Sciatic nerve (tissue), 2 donors: ENCODE results near the gene NISCH. TPM values are rescaled to one million over a fixed set of nuclear protein-coding genes. Genes with fewer than 3 reads are reported as not detected.
"Not testable (repeated sequence)": the region's sequence is repeated elsewhere in the genome, so short reads cannot be mapped to it uniquely, and the experiment has no call there.

ENCODE experiments used
- ATAC-seq: fragments of 200-7000 bp; cut with Tn5 transposase; one replicate; pipeline ENCODE4 v1.9.1; 2020; ENCODE audit warnings: mild to moderate bottlenecking, moderate library complexity
- DNase-seq: peaks from one replicate; pipeline ENCODE4 v3.0.0-alpha.2; 2020; ENCODE audit warnings: low spot score
- intact Hi-C: fragments of 100-400 bp; cut with DNase I; formaldehyde crosslinking; loops from one replicate; pipeline ENCODE4 v1.14.2; 2022
- total RNA-seq: library from RNA; stranded (reverse); fragmentation: NEBNext Ultra II Directional; extraction: Animal tissue kit (Norgen Biotek cat#: 25700); gene quantifications from one replicate; pipeline ENCODE4 v1.2.1, GENCODE V29; 2021
- donor health status: DM: no; HTN: no; CAD: no.
- donor health status: DM: no; HTN: no; CAD: no.

NISCH gene
- total RNA-seq, 1 donor from 2014 or later = 163 TPM

DNA sequence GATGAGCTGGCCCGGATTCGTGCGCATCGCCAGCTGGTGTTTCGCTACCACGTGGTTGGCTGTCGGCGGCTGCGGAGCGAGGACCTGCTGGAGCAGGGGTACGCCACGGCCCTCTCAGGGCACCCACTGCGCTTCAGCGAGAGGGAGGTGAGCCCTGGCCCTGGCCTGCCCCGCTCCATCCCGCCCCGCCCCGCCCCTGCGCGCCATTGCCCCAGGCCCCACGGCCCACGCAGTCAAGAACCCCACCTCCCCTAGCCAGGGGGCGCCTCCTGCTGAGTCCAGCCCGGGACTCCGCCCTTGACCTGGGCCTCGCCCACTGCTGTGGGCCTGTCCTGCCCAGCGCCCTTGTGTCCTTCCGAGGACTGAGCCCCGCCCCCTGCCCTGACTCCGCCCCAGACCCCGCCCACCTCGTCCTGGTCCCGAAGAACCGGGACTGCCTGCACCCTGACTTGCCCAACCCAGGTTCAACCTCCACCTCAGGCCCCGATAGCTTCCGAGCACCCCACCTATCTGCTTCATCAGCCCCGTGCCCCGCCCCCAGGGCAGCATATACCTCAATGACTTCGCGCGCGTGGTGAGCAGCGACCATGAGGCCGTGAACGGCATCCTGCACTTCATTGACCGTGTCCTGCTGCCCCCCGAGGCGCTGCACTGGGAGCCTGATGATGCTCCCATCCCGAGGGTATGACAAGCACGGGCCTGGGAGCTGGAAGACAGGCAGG is 63.5 kb downstream of the NISCH start:
- ATAC-seq (peak; percentile 63), DNase-seq (peak; percentile 82)
- intact Hi-C loops = no loop called here

- no peak for DNase-seq
- no peak for ATAC-seq
- intact Hi-C loops = no loop called here
Observed at GRCh38 chr3:52519445-52520140, 64.2 kb downstream of the NISCH start.

- ATAC-seq = no peak
- intact Hi-C loops = no loop called here
- DNase-seq = no peak
Observed at GRCh38 chr3:52520141-52520667, 64.8 kb downstream of the NISCH start.

- intact Hi-C loops = no loop called here
- DNase-seq (no peak), ATAC-seq (no peak)
Observed at GRCh38 chr3:52520716-52521487, 65.5 kb downstream of the NISCH start.

DNA sequence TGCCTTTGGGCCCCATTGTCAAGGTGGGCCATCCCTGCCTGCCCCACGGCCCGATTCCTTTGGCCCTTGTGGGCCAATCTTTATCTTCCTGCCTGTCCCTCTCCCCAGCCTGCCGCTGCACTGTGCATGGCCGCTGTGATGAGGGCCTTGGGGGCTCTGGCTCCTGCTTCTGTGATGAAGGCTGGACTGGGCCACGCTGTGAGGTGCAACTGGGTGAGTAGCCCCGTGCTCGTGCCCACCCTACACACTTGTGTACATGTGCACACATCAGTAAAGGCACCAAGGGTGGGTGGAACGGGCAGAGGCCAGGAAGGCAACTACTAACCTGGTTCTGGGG is 66.1 kb downstream of the NISCH start:
- DNase-seq (no peak), ATAC-seq (no peak)
- intact Hi-C loops = no loop called here

DNA sequence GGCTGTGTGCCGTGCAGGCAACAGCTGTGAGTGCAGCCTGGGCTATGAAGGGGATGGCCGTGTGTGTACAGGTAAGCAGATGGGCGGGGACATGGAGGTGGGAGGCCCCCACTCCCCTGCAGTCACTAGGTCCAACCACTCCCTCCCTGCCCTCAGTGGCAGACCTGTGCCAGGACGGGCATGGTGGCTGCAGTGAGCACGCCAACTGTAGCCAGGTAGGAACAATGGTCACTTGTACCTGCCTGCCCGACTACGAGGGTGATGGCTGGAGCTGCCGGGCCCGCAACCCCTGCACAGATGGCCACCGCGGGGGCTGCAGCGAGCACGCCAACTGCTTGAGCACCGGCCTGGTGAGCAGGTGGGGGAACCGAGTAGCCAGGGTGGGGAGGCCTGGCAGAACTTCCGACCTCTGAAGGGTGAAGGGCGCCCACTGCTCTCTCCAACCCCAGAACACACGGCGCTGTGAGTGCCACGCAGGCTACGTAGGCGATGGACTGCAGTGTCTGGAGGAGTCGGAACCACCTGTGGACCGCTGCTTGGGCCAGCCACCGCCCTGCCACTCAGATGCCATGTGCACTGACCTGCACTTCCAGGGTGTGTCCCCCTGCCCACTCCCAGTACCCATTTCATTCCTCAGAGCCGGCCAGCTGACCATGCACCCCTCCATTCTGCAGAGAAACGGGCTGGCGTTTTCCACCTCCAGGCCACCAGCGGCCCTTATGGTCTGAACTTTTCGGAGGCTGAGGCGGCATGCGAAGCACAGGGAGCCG is 66.7 kb downstream of the NISCH start:
- intact Hi-C loops = no loop called here

DNA sequence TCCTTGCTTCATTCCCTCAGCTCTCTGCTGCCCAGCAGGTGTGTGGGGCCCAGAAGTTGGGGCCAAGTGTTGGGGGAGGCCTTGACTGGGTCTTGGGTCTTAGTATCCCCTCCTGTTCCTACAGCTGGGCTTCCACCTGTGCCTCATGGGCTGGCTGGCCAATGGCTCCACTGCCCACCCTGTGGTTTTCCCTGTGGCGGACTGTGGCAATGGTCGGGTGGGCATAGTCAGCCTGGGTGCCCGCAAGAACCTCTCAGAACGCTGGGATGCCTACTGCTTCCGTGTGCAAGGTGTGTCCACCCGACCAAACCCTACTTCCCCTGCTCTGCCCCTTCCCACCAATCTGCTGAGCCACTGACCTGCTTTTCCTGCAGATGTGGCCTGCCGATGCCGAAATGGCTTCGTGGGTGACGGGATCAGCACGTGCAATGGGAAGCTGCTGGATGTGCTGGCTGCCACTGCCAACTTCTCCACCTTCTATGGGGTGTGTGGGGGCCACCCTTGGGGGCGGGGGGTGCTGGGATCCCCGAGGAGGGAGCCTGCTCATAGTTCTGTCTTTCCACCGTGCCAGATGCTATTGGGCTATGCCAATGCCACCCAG is 67.3 kb downstream of the NISCH start:
- ATAC-seq (no peak), DNase-seq (no peak)
- intact Hi-C loops = no loop called here

More for the DNA sequence above, 66.7 kb downstream of the NISCH start:
- DNase-seq = no peak
- ATAC-seq = no peak

GRCh38 chr3:52523386-52524257 is 68.2 kb downstream of the NISCH start:
- intact Hi-C loops = no loop called here
- ATAC-seq = no peak
- peak; percentile 56 for DNase-seq

- intact Hi-C loops = no loop called here
- DNase-seq (peak; percentile 52), ATAC-seq (no peak)
Observed at GRCh38 chr3:52524258-52524751, 68.9 kb downstream of the NISCH start.

DNA sequence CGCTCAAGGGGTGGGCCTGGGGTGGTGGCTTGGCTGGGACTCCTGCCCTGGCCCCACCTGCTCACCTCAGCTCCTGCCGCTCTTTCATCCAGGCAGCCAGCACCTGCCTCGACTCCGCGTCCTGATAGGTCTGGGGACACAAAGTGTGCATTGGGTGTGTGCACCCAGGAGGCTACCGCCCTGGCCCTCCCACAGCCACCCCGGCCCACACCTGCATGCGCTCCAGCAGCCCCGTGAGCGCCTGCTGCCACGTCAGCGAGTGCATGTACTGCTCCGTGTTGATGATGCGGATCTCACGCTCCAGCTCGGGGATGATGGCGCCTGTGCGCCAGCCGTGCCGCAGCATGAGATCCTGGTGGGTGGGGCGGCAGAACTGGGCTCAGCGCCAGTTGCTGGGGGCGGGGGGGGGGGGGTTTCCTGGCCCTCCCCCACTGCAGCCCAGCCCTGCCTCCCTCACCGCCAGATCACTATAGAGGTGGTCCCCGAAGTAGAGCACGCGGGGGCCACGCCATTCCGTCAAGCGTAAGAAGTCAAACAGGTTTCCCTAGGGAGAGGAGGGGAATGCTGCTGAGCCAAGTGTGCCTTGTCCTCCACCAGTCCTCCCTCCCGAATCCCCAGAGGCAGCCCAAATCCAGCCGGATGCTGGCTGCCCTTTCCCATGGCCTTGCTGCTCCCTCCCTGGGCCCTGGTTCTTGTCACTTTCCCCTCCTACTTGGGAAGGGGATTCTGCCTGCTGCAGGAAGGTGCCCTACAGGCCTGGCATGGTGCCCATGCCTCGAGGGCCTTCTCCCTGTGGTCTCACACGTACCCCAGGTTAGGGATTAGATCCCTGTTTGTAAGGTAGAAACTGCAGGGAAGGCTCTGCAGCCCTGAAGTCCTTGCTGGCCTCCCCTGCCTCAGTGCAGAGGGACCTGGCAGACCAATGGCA is 69.6 kb downstream of the NISCH start:
- intact Hi-C loops = no loop called here
- DNase-seq = peak; percentile 61
- peak; percentile 4 for ATAC-seq

DNA sequence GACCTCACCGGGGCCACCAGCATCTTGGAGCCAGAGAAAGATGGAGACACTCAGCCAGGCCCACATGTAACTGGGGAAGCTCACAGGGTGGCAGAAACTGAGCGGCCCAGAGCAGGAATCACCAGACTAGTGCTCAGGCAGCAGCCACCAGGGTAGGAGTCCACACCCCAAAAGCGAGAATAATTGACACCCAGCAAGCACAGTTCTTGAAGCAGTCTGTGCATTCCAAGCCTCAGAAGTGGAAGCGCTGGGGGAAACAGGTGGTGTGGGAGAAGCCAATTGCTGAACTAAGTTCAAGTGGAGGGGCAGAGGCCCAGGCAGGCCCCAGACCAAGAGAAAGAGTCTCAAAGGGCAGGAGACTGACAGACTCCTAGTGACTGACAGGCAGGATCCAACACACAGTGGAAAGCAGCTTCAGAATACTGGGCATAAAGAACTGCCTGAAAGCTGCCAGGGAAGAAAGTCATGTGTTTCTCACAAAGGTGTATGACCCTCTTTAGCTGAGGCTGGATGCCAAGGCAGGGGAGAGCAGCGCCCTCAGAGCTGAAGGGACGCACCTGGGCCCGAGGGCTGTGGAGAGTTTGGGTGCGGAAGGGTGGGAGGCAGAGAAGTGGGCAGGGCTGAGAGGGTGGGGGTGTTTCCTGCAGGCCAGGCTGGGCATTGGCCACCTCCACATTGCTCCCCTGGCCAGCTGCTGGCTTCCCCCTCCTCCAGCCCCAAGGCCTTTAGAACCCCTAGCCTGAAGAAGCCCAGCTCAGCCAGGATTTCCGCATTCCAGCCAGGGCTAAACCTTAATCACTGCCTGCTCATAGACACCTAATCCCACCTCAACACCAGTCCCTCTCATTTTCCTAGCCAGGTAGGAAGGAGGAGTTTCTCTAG is 70.5 kb downstream of the NISCH start:
- intact Hi-C loops = no loop called here
- DNase-seq (peak; percentile 54), ATAC-seq (no peak)

DNA sequence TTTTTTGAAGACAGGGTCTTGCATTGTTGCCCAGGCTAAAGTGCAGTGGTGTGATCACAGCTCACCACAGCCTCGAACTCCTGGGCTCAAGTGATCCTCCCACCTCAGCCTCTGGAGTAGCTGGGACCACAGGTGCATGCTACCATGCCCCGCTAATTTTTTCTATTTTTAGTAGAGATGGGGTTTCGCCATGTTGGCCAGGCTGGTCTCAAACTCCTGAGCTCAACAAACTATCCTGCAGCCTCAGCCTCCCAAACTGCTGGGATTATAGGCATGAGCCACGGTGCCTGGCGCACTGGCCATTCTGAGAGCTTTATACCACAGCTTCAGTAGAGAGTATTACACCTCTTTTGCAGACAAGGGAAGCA is 71.3 kb downstream of the NISCH start:
- intact Hi-C loops, ATAC-seq, DNase-seq: not testable (repeated sequence)

GRCh38 chr3:52527039-52527731 is 71.8 kb downstream of the NISCH start:
- intact Hi-C loops = no loop called here
- peak; percentile 56 for DNase-seq
- no peak for ATAC-seq

DNA sequence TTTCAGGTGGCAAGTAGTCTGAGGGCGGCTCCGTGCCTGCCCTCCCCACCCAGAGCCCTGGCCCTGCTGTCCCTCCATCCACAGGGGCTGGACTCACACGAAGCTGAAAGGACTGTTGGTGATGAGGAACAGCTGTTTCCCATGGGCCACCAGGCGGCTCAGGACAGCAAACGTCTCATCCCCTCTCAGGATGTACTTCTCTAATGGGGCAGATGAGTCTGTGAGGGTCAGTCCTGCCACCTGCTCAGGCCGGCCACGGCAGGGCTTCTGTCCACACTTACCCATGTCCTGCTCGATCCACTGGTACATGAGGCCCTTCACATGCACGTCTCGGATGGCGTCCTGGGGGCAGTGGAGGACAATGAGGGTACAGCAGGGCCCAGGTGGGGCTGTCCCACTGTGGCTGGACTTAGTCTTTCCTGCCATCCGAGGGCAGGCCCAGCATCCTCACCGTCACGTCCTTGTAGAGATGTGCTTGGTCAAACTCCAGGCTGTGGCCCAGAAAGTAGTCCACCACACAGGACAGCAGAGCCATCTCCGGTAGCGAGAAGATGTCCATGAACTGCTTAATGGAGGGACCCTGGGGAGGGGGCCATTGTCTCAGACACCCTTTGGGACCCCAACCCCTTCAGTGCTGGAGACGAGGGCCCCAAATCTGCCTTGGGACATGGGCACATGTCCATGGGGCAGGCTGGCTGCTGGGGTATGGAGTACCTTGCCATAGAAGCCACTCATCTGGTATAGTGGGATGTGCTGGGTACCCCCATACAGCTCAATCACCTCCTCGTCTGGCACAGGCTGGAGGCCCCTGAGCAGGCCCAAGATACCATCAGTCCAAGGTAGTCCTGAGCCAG is 72.6 kb downstream of the NISCH start:
- DNase-seq (peak; percentile 50), ATAC-seq (no peak)
- intact Hi-C loops = no loop called here
